EL (cell line): ENCODE data around the gene KCNQ2.

ENCODE experiments used
- DNase-seq: peaks from one replicate; pipeline ENCODE4 v3.0.0-alpha.2; 2016

Gene KCNQ2

DNA sequence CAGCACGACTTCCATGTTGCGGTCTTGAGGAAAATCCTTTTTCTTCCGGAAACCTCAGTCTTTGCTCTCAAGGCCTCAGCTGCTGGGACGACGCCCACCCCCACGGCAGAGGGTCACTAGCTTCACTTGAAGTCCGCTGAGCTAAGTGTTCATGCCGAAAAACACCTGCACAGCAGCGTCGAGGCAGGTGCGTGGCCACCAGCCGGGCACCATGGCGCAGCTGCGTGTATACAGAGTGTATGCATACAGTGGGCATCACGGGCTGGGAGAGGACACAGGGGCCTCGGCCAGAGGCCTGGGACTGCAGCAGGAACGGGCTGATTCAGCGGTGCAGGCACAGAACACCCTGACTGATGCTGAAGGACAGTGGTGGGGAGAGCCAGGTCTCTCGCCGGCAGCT, 20.1 kb downstream of the KCNQ2 start:
- no peak for DNase-seq

DNA sequence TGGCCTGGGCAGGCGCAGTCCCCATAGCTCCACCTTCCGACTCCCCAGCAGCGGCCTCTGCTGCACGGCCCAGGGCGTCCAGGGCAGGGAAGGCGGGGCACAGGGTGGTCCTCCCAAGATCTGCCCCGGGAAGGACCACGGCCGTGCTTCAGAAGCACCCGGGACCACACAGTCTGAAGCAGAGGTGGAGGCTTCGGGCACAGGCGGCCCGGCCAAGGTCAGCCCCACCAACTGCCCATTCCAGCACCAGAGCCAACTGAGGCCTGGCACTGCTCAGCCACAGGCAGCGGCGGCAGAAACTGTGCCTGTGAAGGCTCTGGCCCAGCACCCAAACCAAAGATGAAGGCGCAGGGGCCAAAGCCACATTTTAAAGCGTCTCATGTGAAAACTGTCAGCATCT, 20.6 kb downstream of the KCNQ2 start:
- DNase-seq, result no peak

DNA sequence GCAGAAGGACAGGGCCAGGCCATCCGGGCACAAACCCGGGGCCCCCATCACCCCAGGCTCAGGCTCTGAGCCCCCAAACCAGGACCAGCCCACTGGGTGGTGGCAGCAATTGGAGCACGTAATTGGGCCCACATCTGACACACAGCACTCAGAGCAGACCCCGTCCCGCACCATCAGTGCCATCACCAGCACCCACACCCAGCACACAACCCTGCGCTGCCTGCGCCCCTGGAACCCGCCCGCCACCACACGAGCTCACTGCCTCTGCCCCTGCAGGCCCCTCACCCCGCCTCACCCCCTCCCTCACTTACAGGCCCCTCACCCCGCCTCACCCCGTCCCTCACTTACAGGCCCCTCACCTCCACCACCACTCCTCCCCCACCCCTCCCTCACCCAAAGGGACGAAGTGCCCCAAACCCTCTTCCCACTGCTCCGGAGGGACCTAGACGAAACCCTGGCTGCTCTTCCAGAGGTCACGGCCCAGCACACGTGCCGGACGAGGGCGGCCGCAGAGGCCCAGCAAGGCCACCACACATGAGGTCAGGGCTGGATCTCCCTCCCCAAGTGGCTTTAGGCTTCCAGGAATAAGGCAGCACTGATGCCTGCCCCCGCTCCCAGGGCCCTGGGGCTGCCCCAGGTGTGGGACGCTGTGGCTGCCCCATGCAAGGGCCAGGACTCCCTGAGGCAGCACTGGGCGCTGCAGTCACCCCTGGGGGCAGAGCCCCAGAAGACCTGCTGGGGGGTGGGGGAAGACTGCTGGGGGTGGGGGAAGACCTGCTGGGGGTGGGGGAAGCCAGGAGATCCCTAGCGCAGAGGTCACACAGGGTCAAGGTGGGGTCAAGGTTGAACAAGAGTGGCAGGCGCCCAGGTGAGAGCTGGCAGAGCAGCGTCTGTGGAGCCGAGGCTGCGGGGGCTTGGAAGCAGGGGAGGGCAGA, 22.4 kb downstream of the KCNQ2 start:
- DNase-seq, result no peak

DNA sequence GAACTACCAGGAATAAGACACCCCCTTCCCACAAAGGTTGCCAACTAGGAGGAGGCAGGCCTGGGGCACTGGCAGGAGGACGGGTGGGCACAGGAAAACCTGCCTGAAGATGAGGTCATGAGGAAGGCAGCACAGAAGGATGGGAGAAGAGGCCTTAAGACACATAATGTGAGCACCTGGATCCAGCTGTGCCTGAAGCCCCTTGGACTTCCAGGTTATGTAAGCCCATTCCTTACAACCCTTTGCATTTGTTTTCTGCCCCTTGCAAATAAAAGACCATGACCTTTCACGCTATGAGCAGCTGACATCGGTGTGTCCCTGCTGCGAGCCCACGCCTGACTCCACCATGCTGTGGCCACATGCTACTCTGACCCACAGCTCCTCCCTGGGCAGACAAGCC, 23.4 kb downstream of the KCNQ2 start:
- no peak for DNase-seq

DNA sequence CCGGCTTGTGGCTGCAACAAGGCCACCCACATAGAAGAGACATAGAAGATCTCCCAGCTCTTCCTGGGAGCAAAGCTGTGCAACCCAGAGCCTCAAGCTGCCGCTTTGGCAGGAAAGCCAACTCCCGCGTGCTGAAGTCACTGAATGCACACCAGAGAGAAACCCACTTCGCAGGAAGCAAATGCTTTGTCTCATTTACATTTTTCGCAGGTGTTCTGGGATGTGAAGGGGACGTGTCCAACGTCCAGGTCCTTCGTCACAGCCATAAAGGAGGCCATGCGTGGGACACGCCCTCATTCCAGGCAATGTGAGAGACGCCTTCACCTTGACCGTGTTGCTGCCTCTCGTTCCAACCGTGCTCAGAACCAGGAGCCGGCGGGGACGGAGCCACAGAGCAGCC, 24.4 kb downstream of the KCNQ2 start:
- no peak for DNase-seq

DNA sequence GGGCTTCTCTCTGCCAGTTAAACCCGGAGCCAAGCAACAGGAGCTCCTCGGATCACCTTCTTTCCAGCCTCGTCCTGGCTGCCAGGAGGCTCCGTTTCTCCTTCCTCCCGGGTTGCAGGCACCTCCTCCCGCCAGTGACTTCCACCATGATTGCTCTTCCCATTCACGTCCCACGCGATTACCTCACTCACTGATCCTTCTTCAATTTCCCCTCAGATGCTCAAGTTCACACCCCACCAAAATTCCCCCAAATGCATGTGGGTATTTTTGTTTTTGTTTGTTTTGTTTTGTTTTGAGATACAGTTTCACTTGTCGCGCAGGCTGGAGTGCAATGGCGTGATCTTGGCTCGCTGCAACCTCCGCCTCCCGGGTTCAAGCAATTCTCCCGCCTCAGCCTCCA, 25.1 kb downstream of the KCNQ2 start:
- DNase-seq, result no peak

DNA sequence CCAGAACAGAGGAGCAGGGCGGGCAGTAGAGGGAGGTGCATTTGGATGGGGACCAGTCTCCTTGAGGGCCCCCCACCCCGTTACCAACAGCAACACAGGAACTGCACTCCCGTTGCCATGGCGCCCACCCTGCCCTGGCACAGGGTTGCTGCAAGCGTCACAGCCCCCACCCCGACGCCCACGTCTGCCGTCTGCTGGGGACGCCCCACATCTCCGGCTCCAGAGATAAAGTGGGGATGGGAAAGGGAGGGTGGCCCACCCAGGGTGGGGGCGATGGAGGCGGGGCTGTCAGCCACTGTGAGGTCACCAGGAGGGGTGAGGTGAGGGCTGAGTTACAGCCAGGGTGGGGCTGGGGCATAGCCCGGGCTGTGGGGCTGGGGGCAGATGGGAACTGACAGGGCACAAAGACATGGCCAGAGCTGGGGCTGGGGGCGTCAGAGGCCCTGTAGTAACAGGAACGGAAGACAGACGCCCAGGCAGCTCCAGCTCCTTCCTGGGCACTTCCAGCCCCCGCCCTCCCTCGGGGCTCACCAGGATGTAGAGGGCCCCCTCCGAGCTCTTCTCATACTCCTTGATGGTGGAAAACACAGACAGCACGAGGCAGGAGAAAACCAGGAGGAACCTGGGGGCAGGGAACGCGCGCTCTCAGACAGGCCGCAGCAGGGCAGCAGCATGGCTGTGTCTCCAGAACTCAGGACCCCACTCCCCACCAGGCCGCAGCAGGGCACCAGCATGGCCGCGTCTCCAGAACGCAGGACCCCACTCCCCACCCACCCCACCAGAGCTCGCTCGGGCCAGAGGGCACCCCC, 26.0 kb downstream of the KCNQ2 start:
- no peak for DNase-seq

DNA sequence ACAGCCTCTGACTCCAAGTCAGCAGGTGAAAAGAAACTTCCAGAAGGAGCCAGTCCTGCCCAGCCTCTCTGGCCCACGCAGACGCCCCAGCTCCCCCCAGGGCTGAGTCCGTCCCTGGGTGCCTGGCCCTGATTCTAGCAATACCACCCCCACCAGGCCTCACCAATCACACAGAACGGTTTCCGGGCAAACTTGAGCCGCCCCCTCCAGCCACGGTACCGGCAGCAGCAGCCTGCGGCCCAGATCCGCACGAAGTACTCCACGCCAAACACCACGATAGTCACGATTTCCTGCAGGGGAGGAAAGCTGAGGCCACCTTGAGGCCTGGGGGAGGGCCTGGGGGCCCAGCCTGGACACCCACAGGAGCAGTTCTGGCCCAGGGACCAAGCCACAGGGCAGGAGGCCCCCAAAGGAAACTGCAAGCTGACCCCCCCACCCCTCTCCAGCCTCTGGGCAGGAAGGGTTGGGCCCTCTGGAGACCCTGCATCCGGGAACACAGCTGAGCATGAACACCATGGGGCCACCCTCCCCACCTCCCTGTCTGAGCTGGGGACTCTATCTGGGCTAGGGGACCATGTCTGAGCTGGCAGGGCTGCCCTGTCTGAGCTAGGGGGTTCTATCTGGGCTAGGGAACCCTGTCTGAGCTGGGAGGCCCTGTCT, 27.2 kb downstream of the KCNQ2 start:
- no peak for DNase-seq

DNA sequence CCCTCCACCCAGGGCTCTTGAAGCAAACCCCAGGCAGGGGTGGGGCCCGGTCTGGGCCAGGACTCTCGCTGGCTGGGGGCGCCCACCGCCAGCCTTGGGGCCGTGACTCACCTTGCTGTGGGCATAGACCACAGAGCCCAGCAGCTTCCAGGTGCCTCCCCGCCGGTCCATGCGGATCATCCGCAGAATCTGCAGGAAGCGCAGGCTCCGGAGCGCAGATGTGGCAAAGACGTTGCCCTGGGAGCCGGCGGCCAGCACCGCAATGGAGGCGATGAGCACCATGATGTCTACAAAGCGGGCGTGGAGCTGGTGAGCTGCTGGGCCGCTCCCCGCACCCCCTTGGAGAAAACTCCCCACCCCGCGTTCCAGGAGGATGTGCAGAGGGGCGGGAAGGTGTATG, 27.9 kb downstream of the KCNQ2 start:
- DNase-seq, result no peak

DNA sequence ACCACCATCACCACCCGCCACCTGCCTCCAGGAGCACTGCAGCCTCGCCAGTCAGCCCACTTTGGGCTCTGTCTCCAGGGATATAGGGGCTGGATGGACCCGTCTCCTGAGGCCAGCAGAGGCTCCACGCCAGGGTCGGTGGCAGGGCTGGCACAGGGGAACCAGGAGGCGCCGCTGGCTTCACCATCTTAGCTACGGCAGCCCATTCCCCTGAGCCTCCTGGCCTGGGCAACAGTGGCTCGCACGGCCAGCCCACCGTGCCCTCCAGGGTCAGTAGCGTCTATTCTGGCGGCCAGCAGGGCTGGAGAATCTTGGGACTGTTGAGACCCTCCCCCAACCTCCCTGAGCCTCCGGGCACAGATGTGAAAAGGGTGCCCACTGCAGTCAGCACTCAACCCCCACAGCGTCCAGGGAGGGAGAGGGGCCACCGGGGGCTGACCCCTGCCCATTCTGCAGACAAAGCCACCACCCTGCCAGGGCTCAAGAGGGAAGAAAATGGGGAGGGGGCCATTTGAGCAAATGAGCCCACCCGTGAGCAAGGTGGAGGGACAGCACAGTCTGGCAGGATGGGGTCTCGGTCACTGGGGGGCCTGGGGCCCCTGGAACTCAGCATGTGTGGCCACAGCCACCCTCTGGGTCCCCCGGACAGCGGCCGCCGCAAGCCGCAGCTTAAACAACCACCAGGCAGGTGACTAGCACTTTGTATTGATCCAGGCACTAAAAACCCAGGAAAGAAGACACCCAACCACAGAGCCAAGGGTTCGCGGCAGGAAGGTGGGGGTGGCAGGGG, 28.7 kb downstream of the KCNQ2 start:
- DNase-seq, result no peak

DNA sequence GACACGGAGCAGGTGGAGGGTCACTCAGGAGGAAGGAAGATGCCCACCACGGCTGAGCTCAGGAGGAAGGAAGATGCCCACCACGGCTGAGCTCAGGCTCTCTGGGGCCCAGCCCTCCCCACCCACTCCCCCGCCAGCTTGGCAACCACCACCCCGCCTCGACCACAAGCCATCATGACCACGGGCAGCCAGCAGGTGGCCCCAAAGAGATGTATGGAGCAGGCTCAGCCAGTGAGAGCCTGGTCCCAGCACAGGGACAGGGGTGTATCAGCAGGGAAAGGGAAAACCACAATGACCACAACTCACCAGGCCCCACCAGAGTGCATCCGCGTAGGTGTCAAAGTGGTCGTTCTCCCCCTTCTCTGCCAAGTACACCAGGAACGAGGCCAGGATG, 30.4 kb downstream of the KCNQ2 start:
- DNase-seq, result peak; percentile 26

DNA sequence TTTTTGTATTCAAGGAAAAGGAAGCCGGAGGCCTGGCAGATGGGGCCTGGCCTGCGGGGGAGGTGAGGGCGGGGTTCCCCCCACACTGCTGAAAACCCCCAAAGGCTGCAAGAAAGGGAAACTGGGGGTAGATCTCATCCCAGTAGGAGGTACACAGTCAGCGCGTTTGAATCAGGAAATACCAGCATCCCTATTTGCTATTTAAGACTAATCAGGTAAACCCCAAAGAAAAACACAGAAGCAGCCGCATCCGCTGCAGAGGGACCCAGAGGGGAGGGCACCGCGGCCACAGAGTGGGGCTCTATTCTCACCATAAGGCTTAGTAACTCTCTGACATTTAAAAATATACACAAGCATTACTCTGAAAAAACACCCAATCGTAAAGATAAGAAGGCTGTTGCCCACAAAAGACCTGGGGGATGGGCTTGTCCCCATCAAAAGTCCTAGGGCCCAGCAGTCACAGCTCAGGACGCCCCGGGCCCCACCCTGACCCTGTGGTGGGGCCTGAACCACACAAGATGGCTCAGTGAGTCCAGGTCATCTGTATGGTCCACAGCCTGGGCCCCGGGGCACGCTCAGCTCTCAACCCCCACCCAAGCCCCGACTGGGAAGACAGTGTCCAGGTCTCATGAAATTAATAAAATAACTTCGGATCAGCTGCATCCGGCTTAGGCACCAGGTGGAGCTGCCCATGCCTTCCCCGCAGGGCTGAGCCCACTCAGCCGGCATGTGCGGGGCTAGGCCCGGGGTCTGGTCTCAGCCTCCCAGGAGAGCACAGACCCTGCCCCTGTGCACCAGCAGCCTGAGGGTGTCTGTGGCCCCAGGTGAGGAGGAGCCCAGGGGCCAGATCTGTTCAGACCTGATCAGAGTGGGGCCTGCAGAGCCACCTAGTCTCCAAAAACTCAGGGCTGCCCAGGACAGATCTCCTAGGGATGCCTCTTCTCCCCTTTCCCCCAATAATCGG, 31.0 kb downstream of the KCNQ2 start:
- DNase-seq, result no peak

DNA sequence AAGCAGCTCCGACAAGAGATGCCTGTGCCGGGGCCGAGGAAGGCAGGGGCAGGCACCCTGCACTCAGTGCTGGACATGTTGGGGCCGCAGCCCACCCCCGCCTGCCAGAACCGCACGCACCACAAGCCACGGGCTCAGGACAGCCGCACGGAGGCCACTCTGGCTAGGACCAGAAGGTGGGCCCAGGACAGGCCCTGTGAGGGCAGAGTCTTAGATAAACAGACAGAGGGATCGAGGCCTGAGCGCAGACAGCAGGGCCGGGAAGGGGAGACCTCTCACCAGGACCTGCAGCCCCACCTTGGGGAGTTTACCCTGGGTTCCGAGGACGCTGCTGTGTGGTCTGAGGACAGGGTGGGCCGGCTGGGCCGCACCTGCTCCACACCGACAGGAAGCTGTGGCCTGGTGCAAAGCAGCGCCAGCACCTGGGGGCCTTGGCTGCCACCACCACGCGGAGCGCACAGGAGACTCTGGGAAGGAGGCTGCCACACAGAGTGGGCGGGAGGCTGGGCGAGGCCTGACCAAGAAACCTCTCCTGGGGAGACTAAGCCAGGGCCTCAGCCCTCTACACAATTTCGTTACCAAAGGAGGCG, 32.0 kb downstream of the KCNQ2 start:
- no peak for DNase-seq

DNA sequence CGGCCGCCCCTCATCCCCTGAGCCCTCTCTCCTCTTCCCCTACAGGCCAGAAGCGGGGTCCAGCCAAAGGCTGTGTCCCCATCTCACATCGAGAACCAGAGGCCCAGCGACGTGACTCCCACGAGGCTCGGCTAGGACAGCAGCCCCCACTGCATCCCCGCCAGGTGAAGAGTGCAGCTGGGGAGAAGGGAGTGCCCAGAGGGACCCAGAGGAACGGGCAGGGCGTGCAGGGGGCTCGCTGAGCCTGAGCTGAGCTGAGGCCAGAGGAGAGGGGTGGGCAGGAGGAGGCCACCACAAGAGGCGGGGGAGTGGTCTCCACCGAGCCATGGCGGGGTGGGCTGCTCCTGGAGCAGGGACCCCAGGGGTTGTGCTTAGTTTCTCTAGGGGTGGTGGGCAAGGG, 32.6 kb downstream of the KCNQ2 start:
- no peak for DNase-seq

DNA sequence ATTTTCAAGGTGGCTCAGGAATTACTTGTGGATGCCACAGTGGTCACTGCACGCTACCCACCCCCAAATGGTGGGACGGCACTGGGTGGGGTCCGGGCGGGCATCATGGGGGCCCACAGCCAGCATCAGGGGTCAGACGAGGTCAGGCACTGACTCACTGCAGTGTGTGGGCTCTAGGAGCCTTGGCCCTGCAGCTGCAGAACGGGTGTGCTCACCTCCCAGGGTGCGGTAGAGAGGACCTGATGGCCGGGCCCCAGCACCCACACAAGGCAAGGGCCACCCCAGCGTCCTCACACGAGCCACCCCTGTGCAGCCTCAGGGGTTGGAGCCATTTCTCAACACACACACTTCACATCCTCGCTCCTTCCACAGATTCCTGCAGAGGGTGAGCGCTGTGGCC, 34.3 kb downstream of the KCNQ2 start:
- DNase-seq, result no peak

DNA sequence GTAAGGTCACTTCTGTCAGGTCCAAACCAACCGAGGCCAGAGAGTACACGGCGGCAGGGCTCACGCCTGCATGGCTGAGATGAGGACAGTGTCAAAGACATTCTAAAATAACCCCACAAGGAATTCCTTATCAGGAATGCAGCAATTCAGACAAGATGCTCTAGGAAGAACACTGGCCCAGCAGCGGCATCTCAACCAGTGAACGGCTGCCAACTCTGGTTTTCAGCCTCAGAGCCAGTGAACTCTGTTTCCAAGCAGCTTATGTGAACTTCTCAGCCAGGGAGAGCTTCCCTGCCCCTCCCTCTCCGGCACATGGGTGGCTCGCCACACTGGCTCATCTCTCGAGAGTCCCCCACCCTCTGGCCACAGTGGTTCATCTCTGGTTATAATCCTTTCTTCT, 36.9 kb downstream of the KCNQ2 start:
- DNase-seq, result no peak

DNA sequence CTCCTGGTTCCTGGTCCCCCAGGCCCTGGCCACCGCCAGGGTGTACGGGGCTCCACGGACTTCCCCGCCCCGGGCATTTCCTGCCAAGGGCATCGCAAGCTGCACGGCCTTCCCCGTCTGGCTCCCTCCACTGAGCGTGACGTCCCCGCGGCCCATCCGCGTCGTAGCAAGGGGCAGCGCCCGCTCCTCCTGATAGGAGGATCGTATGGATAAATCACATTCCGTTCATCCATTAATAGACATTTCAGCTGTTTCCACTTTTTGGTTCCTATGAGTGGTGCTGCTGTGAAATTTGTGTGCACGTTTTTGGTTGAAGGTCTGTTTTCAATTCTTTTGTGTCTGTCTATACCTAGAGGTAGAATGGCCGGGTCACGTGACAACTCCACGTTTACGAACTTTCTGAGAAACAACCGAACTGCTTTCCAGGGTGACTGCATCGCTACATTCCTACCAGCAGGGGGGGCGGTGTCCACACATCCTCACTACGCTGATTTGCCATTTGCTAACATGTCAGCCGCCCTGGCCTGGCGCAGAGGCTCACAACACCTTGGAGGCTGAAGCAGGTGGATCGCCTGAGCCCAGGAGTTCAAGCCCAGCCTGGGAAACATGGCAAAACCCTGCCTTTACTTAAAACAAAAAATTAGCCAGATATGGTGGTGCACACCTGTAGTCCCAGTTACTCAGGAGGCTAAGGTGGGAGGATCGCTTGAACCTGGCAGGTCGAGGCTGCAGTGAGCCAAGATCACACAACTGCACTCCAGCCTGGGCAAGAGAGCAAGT, 37.7 kb downstream of the KCNQ2 start:
- DNase-seq, result peak; percentile 77

DNA sequence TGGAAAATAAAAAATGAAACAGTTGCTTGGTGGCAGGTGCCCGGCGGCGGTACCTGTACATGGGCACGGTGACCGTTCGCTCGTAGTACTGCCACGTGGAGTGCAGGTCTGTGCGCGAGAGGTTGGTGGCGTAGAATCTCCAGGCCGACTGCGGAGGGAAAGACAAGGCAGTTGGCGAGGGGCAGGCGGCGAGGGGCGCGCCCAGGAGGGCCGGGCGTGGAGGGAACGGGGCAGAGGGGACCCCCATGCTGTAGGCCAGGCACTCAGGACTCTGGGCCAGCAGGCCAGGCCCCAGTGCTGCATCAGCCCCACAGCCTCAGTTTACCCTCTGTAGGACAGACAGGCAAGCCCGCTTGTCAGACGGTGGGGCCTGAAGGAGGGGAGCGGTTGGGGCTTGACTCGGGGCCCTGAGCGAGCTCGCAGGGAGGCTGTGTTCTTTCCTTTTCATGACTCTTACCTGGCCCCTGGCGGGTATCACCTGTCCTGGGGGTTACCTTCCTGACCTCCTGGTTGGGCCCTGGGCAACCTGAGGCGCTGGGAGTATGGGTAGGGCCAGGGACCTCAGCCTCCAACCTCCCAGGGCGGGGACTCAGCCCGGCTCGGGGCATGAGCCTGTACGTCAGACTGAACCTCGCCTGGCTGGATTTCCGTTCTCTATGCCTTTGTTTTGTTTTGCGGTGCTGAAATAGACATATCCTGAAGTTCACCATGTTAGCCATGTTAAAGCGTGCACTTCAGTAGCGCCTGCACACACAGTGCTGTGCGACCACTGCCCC, 38.5 kb downstream of the KCNQ2 start:
- peak; percentile 12 for DNase-seq

DNA sequence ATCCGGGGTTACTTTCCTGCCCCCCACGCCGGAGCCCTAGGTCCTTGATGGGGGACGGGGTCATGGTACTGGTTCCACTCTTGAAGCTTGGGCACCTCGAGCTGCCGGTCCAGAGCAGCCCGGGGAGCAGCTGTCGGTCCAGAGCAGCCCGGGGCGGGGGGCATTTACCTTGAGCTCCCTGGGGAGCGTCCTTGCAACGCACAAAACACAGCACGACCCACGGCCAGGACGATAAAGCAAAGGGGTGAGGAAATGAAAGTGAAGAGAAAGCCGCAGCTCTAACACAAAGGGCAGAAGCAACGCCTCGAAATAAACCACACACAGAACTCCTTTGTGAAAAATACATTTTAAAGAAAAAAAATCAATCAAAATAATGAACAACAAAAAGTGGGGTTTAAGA, 39.1 kb downstream of the KCNQ2 start:
- DNase-seq, result no peak
